Iris pigment epithelial cell (primary cell): ENCODE measurements around the gene SPTSSB.

Source experiments
- DNase-seq: peaks from one replicate; pipeline ENCODE4 v3.0.0-alpha.2; 2011; ENCODE audit warnings: low read depth

SPTSSB gene, protein sequence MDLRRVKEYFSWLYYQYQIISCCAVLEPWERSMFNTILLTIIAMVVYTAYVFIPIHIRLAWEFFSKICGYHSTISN

DNA sequence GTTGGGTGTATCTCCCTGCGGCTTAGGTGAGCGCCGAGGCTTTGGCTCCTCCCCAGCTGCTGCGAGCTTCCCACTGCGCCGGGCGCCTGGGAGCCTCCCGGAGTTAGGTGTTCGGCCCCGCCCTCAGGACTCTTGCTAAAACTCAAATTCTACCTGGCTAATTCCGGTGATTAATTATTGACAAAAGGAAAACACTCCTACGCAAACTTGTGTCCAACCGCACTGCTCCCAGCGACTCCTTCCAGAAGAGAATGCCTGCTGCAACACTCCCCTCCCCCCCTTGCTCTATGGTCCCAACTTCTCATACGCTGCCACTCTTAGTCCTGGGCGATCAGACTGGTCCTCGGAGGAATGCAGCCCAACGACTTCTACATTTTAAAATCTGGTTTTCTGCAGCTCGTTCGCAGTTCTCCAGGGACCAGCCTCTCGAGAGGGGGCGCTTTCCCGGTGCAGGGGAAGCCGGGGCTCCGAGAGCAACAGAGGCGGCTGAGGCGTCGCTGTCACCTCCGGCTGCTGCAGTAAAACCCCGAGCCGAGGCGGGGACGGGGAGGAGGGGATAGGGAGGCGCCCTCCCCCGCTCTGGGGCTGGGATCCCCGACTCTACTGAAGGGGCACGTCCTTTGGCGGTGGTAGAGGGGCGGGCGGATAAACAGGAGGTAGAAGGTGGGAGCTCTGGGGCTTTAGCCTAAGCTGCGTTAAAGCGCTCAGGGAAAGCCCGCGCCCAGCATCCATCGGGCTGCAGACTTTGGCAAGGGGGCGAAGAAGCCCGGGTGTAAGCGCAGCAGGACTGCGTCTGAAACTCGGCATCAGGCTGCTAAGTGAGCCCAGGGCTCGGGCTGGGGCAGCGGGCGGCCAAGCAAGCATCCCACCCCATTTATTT, at the start of gene SPTSSB:
Gene SPTSSB, minus strand, starts transcription at position 77 of the 880 bp plus-strand sequence. CDS start 25,194 bp downstream, outside the sequence.
- DNase-seq: no peak

DNA sequence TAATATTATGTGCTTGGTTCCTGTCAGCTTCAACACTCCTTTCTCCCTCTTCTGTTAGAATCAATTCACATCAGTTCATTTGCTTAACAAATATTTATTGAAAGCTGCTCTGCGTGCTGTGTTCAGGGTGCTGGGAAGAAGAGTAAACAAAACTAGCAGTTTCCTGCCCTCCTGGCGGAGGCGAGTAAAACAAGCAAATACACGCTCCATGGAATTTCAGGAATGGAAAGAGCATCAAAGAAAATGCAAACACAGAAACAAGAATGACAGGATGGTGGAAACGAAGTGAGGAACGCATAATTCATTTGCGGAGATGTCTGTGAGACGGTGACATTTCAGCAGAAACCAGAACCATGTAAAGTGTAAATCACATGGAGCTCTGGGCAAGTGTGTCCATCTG, 49.4 kb upstream of the SPTSSB start:
- DNase-seq: peak; percentile 35

DNA sequence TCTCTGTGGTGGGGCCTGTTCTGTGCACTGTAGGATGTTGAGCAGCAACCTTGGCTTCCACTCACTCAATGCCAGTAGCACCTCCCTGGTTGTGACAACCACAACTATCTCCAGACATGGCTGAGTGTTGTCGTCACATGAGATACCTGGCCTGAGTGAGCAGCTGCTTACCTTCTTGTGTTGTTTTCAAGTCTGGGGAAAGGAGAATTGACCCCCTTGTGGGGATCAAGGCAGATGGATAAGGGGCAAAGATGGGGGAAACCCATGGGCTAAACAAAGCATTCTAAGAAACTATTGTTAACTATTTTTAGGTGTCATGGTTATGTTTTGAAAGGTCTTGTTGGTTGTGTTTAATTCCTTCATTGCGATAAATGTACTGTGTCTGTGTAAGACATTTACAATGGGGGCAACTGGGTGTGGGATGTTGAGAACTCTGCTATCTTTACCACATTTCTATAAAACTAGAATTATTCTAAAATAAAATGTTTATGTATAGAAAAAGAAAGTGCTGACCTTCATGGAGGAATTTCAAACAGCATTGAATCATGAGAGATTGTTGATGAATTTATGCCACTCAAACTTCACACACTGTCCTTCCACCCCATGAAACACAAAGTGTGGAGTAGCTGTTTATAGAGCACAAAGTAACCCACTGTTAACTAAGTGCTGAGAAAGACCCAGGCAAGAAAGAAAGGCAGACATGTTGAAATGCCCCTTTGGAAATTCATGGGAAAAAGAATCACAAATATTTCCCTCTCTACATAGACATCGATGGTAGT, 48.4 kb upstream of the SPTSSB start:
- no peak for DNase-seq

DNA sequence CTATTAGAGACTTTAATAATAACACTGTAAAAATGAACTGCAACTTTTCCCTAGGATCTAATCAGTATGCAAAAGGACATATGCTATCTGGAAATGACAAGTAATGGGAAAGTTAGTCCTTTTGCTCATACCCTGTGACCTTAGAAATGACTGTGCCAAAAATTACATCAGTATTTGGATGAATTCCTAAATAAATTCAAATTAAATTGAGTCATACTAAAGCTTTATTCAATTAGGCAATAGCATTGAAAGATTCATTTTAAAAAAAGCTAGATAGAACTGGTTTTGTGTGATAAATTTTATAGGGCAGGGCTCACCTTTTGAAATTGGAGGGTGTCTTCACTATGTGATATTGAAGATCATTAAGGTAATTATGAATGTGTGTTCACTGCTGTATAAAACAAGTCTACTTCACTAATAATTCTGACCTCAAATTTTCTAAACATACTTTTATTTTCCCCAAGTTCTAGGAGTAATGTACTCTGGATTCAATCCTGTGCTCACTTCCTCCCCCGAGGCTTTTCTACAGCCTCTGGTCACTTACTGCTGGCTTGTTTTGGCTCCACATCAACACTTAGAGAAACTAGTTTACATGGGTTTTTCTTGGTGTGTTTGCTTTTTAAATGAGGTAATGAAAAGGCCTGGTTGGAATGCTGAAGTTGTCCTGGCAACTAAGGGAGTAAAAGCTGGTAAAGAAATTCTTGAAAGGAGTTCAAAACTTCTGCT, 44.4 kb upstream of the SPTSSB start:
- peak; percentile 90 for DNase-seq

DNA sequence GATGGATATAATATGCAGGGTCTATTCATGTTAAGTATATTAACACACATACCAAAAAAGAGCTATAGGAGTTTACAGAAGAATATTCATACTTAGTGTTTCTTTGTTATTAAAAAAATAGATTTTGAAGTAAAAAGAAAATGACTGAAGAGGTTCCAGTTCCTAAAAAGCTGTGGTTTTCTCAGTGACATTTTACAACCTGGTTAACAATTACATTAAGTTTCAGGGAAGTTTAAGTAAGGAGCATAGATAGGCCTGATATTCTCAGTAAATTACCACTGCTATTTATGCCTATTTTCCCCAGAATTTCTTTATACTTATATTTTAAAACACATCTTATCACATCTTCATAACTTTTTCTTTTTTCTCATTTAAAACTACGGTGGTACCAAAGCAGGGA, 43.6 kb upstream of the SPTSSB start:
- no peak for DNase-seq

DNA sequence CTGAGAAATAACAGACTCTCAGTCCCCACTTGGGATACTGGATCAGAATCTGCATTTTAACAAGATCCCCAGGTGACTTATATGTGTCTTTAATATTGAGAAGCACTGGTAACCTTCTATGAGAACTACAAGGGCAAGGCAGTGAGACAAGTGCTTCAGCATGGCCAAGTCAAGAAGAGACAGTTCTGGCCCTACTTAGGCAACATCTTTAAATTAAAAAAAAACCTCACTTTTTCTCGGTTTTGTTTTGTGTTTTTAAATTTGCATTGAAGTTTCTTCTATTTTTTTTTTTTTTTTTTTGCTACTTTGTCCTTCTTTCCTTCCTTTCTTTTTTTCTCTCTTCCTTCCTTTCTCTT, 42.5 kb upstream of the SPTSSB start:
- DNase-seq: no peak

DNA sequence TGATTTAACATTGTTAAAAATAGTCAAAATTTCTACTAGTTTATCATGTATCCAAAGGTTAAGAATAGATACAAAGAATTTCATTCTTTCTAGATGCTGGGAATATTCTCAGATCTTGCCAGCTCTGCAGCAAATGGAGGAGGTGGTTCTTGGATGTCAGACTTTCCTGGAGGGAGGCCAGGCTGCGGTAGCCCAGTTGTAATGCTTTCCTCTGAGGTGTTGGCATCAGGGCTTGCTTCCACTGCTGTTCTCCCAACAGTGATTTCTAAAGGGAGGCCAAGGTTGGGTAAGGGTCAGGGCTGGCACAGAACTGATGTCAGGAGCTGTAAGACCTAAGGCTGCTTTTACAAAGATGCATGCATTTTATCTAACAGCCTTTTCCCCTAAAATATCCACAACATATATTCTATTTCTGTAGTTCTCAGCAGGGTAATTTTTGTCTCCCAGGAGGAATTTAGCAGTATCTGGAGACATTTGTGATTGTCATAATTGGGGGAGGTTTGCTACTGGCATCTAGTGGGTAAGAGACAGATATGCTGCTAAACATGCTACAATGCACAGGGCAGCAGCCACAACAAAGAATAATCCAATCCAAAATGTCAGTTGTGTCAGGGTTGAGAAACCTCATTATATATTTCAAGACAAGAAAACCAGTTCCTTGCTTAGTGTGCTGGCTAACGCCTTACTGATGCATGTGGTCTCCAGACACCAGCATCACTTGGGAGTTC, 42.0 kb upstream of the SPTSSB start:
- peak; percentile 62 for DNase-seq

DNA sequence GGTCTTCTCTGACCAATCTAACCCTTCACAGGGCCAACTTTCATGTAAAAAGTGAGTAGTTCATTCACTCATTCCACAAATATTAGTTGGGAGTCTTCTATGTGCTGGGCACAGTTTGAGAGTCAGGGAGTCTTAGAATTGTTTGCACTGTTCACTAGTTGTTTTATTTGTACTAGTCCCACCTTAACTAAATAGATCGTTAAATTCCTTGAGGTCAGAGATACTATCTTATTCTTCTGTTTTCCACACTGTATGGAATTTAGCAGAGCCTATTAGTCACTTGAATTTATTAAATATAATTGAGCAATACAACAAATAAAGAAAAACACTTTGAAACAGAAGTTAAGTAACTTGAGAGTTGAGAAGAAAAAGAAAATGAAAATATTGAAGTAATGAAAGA, 40.8 kb upstream of the SPTSSB start:
- DNase-seq: no peak

DNA sequence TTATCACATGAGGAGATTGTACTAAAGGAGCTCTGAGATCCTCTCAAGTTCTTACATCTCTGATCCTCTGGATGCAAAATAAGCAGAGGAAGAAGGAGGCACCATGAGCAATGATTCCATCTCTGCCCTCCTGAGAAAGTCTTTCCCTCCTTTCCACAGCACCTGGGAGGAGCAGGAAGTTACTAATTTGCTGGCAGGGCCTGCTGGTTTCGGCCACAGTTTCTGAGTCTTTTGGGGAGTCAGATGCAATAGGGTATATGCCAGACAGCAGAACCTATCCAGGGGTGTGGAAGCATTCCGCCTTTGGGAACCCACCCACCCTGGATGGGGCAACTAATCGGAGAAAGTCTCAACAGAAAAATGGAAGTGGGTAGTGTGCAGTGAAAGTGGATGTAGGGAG, 38.5 kb upstream of the SPTSSB start:
- DNase-seq: no peak

DNA sequence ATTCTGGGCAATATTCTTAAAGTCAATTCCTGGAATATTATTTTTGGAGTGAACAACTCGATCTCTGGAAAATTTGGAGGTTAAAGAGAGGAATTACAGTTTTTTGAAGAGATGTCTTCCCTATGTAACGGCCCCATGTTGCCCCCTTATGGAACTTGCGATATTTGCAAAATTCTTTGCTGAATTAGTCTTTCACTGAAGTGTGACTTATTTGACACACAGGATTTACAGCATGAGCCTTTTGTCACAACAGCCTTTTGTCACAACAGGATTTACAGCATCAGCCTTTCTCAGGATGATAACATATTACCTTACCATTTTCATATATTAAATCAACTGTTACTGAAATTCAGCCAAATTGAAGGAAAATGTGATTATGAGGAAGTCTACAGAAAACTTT, 37.8 kb upstream of the SPTSSB start:
- peak; percentile 43 for DNase-seq

DNA sequence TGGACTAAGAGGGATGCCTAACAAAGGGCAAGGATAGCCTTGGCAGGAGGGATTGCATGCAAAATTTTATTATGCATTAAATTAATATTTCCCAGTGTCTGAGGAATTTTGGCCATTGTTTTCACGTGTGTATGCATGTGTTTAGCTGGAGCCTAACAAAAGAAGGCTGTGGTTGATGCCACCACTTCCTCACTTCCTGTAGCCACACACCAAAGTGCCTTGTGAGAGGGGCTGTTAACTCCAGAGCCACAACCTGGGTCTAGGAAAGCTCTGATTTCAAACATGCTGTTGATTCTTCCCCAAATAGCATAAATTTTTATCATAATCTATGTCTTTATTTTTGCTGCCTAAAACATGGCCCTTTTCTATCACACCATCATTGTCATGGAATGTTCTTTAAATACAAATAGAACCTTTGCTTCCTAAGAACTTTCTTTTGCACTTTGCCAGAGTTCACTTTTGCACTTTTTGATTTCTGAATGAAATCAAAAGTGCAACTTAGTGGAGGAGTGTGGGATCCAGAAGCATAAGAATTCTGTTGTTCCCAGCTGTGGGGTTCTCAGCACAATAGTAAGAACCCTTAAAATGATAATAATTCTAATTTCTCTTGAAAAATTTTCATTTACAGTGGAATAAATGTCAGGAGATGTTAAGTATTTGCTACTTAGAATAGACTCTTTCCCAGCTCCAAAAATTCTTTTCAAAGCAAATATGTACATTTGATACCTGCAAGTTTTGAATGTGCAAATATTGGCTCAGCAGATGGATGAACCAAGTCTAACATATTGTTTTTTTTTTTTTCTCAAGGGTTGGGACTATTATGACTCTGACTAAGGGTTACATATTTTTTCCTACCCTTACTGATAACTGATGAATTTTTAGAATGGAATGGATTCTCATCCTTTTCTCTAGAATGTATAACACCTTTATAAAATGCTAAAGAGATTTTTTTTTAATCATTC, 35.6 kb upstream of the SPTSSB start:
- no peak for DNase-seq

DNA sequence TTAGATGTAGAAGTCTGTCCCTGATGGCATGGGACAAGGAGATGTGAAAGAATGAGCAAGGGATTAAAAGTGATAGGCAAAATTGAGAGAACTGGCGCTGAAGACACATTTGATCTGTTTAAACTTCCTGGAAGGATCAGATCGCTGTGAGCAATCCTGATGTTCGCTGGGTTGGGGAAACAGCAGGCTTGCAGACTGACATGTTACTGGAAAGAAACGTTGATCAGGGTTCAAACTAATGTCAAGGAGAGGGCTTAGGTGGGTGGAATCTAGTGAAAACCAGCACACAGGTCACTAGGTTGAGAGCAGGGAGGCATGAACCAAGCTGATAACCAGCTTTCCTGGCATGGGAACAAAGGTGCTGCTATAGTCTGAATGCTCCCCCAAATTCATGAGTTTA, 34.5 kb upstream of the SPTSSB start:
- DNase-seq: no peak

DNA sequence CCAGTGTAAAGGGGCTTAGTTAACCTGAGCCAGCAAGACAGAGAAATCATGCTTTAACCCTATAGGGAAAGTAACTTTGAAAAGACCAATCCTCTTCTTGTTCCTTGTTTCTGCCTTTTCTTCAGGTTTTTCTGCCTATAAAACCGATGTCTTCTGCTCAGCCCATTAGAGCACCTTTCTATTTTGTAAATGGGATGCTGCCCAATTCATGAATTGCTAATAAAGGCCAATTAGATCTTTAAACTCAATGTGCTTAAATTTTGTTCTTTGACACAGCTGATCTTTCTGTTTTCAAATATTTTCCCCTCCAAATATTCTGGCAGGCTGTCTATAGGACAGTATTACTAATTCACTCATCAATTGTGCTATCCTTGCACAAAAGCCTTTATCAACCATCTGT, 33.8 kb upstream of the SPTSSB start:
- no peak for DNase-seq

DNA sequence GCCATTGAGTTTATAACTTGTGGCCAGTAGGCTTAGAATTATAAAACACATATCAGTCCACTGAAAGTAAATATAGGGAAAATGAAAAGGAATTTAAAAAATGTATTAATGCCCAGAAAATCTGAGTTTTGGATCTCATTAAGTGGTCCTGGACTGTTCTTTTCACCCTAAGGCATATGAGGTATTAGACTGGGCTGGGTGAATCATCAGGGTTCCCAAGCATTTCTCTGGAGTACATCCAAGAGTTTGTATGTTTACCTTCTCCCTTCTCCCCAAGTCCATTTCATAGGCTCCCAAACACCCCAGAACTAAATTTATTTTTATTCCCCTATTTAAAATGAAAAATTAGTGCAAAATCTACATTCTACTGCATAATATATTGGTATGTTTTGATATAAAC, 31.9 kb upstream of the SPTSSB start:
- DNase-seq: peak; percentile 57

DNA sequence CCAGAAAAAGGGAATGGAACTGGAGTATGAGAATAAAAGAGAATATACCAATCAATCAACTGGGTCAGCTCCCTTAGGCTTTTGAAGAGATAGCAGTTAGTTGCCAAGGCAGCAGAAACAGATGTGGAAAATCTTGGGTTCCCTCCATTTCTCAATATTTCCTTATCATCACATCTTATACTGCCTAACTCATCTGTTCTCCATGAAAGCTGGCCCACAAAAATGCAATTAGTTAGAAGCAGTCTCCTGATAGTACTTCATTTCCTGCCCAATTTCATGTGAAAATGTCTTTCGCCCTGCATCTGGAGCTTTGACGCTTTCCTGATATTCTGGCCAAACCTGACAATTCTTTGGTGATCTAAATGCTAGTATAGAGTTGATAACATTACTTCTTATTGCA, 30.1 kb upstream of the SPTSSB start:
- DNase-seq: no peak

DNA sequence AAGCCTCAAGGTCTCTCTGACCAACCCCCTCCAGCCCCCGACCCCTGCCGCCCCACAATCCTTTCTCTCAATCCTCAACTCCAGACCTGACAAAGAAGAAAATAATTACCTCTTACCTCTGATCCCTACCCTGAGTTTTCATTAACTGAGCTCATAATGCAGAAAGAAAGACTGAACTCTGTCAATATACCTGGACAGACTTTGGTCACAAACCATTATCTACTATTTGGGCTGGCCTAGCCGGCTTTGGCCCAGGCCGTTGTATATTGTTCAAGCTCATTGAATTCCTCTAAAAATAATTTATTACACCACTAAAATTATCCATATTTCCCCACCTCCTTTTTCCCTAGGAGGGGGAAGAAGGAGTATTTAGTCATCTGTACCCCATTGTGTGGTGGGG, 29.3 kb upstream of the SPTSSB start:
- DNase-seq: no peak

DNA sequence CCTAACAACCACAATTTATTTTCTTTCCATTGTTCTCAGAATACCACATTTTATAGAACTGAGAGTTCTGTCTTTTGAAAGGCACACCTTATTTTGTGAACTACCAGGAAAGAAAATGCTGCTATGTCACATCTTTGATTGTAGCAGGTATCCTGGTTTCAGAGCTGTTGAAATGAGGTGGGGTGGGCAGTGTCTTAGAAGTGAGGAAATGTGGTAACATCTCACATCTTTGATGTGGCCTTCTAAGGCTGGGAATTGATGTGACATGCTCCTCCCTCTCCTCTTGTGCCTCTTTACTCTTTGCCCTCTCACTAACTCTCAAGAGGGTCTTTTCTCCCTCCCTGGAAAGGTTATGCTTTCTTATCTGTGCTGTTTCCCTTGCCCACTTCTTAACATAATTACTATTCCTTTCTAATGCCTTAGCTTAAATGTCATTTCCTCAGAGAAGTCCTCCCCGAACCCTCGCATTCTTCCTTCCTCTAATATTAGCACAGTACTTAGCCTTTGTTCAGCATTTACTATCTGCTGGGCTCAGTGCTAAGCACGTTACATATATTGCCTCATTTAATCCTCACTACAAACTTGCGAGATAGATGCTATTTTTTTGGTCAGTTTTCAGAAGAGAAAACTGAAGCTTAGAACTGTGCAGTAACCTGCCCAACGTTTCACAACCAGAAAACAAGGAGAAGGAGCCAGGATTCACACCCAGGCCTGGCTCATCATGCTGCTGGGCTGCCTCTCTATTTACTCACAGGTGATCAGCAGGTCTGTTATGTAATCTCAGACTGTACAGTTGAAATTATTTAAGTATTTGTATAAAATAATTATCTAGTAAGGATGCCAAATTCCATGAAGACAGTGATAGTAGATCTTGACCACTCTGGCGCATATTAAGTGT, 24.0 kb upstream of the SPTSSB start:
- no peak for DNase-seq

DNA sequence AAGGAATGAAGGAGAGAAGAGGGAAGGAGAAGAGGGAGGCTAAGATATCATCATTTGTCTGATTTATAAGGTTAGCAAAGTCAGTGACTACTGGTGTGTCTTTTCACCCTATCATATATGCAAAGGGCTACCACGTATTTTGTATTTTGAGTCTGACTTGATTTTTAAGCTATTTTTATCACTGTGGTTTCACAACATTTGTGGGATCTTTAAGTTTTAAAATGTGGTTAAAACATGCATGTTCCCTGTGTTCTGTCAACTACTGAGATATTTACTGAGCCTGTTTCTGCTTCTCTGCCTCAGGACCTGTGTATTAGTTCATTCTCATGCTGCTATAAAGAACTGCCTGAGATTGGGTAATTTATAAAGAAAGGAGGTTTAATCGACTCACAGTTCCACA, 22.5 kb upstream of the SPTSSB start:
- DNase-seq: no peak

DNA sequence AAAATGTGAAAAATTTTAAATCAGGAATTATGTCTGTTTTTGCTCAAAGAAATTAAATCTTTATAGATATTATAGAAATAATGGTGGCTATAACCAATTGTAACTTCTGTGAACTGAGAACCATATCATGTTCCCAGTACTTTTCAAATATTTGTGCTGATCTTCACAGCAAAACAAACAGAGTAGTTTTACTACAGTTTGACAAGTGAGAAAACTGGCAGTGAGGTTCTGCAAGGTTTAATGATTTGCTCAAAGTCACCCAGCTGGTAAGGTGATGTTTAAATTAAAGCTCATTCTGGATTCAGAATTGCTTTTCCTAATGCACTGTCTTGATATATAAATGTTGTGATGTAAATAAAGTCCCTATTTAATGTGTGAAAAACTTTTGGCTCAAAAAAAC, 22.0 kb upstream of the SPTSSB start:
- DNase-seq: no peak

DNA sequence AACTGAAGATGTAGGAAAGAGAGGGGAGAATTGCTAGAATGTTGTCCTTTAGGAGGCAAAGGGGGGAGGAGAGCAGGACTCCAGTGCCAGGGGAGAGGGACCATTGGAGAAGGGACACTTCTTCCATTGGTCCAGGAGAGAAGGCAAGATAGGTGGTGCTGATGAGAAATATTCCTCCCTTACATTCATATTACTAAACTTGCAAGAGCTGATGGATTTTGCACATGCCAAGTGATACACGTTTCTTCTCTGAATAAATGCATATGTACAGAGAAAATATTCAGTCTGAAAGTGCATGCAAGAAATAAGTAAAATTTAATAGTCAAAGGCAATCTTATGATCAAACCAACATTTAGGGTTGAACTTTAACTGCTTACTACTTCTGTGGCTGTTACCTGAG, 21.5 kb upstream of the SPTSSB start:
- no peak for DNase-seq
